Femur (tissue), 1 donor: ENCODE results near the gene ACSL6.
"Not testable (repeated sequence)": the region's sequence is repeated elsewhere in the genome, so short reads cannot be mapped to it uniquely, and the experiment has no call there.

Source experiments
- DNase-seq: peaks from one replicate; pipeline ENCODE4 v3.0.0-alpha.2; 2017

ACSL6 gene

GRCh38 chr5:131914472-131914871 lies 97.0 kb downstream of the ACSL6 start:
- no peak for DNase-seq

- DNase-seq, result no peak
Observed at GRCh38 chr5:131913603-131914002, 97.9 kb downstream of the ACSL6 start.

DNA sequence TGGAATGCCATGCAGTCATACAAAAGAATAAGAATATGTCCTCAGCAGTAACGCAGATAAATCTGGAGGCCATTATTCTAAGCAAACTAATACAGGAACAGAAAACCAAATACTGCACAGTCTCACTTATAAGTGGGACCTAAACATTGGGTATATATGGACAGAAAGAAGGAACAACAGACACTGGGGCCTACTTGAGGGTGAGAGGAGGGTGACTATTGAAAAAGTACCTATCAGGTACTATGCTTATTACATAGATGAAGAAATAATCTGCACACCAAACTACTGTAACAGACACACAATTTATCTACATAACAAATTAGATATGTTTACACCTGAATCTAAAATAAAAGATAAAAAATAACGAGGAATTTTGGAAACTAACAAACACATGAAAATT lies 104.8 kb downstream of the ACSL6 start:
- no peak for DNase-seq

GRCh38 chr5:131902266-131902665 lies 109.2 kb downstream of the ACSL6 start:
- DNase-seq, result not testable (repeated sequence)
